Measurements from ENCODE around the gene RPS16. TPM values are rescaled to one million over a fixed set of nuclear protein-coding genes. Genes with fewer than 3 reads are reported as not detected.
A peak's percentile ranks its signal among the peaks of the same experiment; 100 is the strongest.

The RPS16 gene
- total and polyA plus RNA-seq, 9 of the 15 experiments (the other 6 are each of a cell fraction or from before 2014, with no cell fraction given), result 82.6 to 3,671 (median 2,204) TPM

- Histone ChIP-seq H3K4me1 (replicated peaks in 1 of 2; ENCODE audit: control insufficient read depth in 2 of 2, insufficient read depth in 2 of 2, low read length in 2 of 2) (peaks cover 40 to 72% of the 10 kb centered on the region in 2 experiments), H4K20me1 (replicated peaks; ENCODE audit: control insufficient read depth, insufficient read depth, low read length) (peaks cover 4% of the 10 kb centered on the region; the same call in 1 of the 2 replicates), H3K9me3 (replicated peaks; ENCODE audit: control insufficient read depth, insufficient read depth, low read depth, low read length) (no peaks in the 10 kb centered on the region), H2AFZ (ENCODE audit: low read depth, low read length) (peak overlapping the region; percentile 52), H3K4me3 (no peak overlapping the region), H3K27ac (ENCODE audit: extremely low read depth, low read depth, low read length) (peak overlapping the region; percentile 98), H3K27me3 (ENCODE audit: control insufficient read depth in 2 of 2, insufficient read depth in 2 of 2, low read length in 2 of 2) (no peaks in the 10 kb centered on the region), H3K9me1 (ENCODE audit: control insufficient read depth, insufficient read depth, low read length) (no peaks in the 10 kb centered on the region), H3K36me3 (ENCODE audit: control insufficient read depth, insufficient read depth, low read length) (peaks cover 20% of the 10 kb centered on the region; the same call in 2 of the 3 replicates), H3K9ac (ENCODE audit: insufficient read depth in 1 of 2, low read depth in 2 of 2, low read length in 2 of 2) (peak overlapping the region; percentile 91 to 94; a peak in 3 of 4 replicates), H3K79me2 (ENCODE audit: control insufficient read depth, insufficient read depth, low read length) (peaks cover 62% of the 10 kb centered on the region), H3K4me2 (ENCODE audit: insufficient read depth, low read length) (peak overlapping the region; percentile 70)
- in situ Hi-C loops (cut with MboI) (no loop called here), intact Hi-C loops (cut with micrococcal nuclease) (loop anchor here (2.0 to 5.0 kb wide), 4 partner anchors 68 to 289 kb away; partner anchors contain the start of gene SAMD4B)
- BruUV-seq (replicated peaks), result no TSS peak
- 22% methylated on average over 9 of the region's 9 CpGs for WGBS (ENCODE audit: insufficient coverage, low coverage, missing lambda C conversion rate)
- ChIA-PET CTCF (ENCODE audit: low intra/inter-chr PET ratio) (interaction anchor here (0.9 to 3.7 kb wide), 4 partner anchors 13 to 301 kb away, joined by 3 to 74 read pairs (median 6); no protein-coding TSS in a partner anchor), POLR2A (interaction anchor here (0.8 to 1.4 kb wide), 4 partner anchors 10 to 24 kb away, joined by 3 to 8 read pairs (median 4); partner anchors contain the start of genes MED29, PAF1 and RPS16)
- ATAC-seq (no peak), DNase-seq (ENCODE audit: extremely low read depth in 1 of 4, low spot score in 3 of 4) (peak in 1 of 4 experiments; percentile 46), FAIRE-seq (no peak)
- 0 out of 2 replicates have a peak, but pooled peaks have one; percentile 35 for TF ChIP-seq SUPT5H (IDR thresholded peaks at IDR 0.05)
- TF ChIP-seq, protein P1, sequence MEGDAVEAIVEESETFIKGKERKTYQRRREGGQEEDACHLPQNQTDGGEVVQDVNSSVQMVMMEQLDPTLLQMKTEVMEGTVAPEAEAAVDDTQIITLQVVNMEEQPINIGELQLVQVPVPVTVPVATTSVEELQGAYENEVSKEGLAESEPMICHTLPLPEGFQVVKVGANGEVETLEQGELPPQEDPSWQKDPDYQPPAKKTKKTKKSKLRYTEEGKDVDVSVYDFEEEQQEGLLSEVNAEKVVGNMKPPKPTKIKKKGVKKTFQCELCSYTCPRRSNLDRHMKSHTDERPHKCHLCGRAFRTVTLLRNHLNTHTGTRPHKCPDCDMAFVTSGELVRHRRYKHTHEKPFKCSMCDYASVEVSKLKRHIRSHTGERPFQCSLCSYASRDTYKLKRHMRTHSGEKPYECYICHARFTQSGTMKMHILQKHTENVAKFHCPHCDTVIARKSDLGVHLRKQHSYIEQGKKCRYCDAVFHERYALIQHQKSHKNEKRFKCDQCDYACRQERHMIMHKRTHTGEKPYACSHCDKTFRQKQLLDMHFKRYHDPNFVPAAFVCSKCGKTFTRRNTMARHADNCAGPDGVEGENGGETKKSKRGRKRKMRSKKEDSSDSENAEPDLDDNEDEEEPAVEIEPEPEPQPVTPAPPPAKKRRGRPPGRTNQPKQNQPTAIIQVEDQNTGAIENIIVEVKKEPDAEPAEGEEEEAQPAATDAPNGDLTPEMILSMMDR (IDR thresholded peaks at IDR 0.05 in 2 of 3, conservative IDR thresholded peaks at IDR 0.05 in 1 of 3; ENCODE audit: insufficient read depth in 2 of 3, low read depth in 1 of 3, low read length in 3 of 3), result 0 out of 6 replicates have a peak, but pooled peaks of 1 of the 3 experiments have one; percentile 4
- no peak for TF ChIP-seq ZNF449 (CRISPR knock-in tag; IDR thresholded peaks at IDR 0.05)
- peak; percentile 80; the same call in 1 of the 2 replicates for TF ChIP-seq GTF2E2 (tag; IDR thresholded peaks at IDR 0.05)
- TF ChIP-seq ZBTB7A (IDR thresholded peaks at IDR 0.05; ENCODE audit: borderline replicate concordance, control insufficient read depth, low read depth, low read length), result 0 out of 2 replicates have a peak, but pooled peaks have one; percentile 28
- peak in 2 of 3 experiments; percentile 25 to 42 for TF ChIP-seq YY1 (IDR thresholded peaks at IDR 0.05; ENCODE audit: borderline replicate concordance in 1 of 3, control insufficient read depth in 1 of 3, extremely low read depth in 1 of 3, insufficient read depth in 3 of 3, insufficient read length in 1 of 3, insufficient replicate concordance in 2 of 3, low read depth in 1 of 3, low read length in 2 of 3)
- no peak for TF ChIP-seq HSF4 (CRISPR knock-in tag; IDR thresholded peaks at IDR 0.05; ENCODE audit: borderline replicate concordance)
- TF ChIP-seq TAF1 (IDR thresholded peaks at IDR 0.05; ENCODE audit: control insufficient read depth, extremely low read depth, insufficient read depth, low read length, severe bottlenecking), result peak; percentile 31
- TF ChIP-seq, protein P2, sequence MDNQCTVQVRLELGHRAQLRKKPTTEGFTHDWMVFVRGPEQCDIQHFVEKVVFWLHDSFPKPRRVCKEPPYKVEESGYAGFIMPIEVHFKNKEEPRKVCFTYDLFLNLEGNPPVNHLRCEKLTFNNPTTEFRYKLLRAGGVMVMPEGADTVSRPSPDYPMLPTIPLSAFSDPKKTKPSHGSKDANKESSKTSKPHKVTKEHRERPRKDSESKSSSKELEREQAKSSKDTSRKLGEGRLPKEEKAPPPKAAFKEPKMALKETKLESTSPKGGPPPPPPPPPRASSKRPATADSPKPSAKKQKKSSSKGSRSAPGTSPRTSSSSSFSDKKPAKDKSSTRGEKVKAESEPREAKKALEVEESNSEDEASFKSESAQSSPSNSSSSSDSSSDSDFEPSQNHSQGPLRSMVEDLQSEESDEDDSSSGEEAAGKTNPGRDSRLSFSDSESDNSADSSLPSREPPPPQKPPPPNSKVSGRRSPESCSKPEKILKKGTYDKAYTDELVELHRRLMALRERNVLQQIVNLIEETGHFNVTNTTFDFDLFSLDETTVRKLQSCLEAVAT (IDR thresholded peaks at IDR 0.05), result 0 out of 4 replicates have a peak, but pooled peaks of 1 of the 2 experiments have one; percentile 28
- TF ChIP-seq HDGF (IDR thresholded peaks at IDR 0.05), result 0 out of 2 replicates have a peak, but pooled peaks have one; percentile 74
- TF ChIP-seq PHB2 (IDR thresholded peaks at IDR 0.05; ENCODE audit: low read depth), result no peak
- peak; percentile 23 for TF ChIP-seq POLR2A (conservative IDR thresholded peaks at IDR 0.05)
These were observed 24.5 kb downstream of the RPS16 start for GRCh38 chr19:39411081-39411831.

All from K562 (cell line).